Fibroblast of skin of abdomen (primary cell): ENCODE data around the gene CRACR2B.

Source experiments
- DNase-seq: peaks from one replicate; pipeline ENCODE4 v3.0.0-alpha.2; 2013

CRACR2B gene

DNA sequence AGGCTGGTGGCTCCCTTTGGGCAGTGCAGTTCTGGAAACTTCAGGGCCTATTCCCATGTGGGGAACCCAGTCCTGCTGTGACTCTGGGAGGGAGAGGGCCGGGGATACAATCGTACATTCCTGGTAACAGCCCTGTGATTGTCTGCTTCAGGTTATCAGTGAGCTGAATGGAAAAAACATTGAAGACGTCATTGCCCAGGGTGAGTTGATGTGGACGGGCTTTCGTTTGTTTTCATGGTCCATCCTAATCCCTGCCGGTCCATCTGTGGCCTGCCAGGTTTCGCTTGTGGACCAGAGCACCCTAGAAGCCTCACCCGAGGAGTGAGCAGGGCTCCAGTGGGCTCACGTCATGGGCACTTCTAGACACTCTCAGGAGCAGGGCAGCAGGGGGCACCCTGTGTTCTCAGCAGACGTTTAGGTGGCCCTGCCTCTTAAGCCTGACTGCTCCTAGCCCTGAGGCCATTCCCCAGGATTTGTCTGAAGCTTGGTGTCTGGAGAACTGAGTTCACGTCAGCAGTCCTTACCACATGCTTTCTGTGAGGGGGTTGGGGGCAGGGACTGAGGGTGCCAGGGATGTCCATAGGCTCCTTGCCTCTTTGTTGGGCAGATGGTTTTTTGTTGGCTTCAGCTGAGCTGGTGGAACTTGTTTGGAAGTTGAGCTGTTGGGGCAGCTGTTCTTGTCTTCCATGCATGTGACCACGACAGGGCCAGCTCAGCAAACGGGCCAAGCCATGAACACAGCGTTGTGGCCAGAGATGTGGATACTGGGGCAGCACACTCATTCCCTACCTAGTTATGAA, 16.1 kb upstream of the CRACR2B start:
- DNase-seq = no peak

DNA sequence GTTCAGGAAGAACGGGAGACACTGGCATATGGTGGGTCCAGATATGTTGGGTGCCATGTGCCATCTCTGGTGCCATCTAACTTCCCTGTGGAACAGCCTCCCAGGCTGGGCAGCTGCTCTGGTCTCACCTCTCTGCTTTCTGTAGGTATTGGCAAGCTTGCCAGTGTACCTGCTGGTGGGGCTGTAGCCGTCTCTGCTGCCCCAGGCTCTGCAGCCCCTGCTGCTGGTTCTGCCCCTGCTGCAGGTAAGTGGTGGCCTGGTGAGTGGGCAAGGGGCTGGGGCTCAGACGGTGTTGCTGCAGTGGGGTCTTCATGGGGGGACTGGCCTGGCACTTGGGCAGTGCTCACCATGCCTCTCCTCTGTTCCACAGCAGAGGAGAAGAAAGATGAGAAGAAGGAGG, 15.3 kb upstream of the CRACR2B start:
- DNase-seq = no peak

DNA sequence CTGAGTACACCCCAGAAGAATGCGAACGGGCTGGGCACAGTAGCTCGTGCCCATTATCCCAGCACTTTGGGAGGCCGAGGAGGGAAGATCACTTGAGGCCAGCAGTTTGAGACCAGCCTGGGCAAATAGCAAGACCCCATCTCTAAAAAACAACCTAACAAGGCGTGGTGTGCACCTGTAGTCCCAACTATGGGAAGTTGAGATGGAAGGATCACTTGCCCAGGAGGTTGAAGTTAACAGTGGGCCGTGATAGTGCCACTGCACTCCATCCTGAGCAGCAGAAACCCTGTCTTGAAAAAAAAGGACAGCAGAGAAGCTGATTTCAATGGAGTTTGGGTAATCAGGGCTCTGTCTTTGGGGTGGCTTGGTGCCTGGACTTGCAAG, 14.7 kb upstream of the CRACR2B start:
- DNase-seq = no peak

DNA sequence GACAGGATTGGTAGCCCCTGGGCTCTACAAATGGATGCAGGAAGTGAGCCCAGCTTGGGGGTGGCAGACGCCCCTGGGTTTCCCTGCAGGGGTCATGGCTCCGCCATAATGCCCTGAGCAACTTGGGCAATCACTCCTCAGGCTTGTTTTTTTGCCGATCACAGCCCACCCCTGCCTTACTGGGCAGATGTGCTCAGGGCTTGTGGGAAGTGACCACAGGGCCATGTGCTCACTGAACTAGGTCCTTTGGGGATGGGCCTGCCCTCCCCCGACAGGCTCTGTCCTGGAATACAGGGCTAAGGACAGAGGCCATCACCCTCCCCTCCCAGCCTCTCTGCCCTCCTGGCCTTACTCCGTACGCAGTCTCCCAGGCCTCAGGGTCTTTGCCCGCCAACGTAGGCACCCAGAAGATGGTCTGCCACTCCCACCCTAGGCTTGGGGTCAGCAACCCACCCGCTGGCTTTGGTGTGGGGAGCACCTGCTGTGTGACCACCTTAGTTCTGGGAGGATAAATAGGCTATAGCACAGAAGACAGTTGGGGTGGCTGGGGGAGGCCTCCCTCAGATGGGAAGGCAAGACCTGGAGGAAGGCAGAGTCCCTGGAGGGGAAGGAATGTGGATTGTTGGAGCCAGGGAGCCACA, 14.1 kb upstream of the CRACR2B start:
- no peak for DNase-seq

DNA sequence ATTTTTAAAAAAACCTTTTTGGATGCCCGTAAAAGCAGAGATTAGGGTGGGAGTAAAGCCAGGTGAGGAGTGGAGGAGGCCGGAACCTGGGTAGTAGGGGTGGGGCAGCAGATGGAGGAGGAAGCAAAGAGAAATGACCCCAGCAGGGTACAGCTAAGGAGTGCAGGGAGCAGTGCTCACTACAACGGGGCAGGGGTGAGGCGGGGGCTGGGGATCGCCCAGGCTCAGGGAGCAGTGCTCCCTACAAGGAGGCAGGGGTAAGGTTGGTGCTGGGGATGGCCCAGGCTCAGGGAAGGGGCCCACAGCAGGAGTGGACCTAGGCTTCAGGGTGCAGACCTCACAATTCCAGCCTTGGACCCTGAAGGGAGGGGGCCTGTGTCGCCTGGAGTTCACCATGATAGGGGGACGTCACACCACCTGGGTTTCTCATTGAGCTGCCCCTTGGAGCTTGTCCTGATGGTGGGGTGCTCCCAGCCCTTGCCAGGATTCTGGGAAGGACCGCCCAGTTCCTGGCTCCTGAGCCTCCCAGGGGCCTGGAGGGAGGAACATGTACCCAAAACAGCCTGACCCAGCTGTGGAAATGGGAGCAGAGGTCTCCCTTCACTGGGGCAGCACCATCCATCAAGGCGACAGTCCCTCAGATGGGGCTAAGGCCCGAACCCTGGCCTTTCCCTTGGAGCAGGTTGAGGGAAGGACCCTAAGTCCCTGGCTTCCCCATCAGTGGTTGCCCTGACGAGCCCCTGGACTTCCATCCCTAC, 11.9 kb upstream of the CRACR2B start:
- no peak for DNase-seq

DNA sequence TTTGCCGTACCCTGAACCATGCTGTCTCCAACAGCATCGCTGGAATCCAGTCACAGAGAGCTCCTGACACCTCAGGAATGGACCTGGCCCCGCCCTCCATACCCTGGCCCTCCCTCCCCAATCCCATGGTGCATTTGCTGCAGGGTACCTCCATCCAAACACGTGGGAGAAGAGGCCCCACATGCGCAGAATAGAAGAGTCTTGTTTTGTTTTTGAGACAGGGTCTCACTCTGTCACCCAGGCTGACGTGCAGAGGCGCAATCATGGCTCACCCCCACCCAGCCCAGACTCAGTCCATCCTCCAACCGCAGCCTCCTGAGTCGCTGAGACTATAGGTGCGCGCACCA, 11.3 kb upstream of the CRACR2B start:
- DNase-seq = no peak

DNA sequence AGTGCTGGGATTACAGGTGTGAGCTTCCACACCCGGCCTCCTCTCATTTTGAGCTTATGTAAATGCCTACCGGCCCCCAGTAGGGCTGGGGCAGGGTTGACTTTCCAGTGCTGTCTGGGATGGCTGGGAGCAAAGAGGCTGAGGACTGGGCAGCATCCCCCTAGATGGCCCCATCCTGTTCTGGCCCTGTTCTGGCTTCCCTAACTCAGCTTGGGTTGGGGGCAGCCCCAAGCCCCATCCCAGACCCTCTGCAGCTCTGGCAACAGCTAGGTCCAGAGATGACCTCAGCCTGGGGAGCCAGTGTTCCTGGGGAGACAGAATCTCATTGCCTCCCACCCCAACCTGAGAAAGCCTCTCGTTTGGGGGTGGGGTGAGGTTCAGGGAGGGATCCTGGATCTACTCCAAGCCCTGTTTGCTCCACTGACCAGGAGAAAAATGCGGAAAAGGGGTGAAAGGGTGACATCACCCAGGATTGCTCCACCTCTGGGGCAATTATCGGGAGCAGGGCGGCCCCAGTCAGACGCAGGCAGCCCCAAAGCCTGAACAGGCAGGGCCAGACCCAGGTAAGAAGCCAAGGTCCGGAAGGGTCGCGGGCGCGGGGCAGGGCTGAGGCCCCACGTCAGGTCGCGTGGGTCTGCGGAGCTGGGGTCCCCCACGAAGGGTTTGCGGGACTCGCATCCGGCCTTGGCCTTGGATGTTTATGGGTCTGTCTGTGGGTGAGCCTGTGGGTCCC, 9.2 kb upstream of the CRACR2B start, which contains the start of gene PNPLA2:
TSS of gene PNPLA2 (plus strand) at position 519 of the 733 bp plus-strand sequence. CDS start 805 bp downstream, outside the sequence.
- peak; percentile 52 for DNase-seq

DNA sequence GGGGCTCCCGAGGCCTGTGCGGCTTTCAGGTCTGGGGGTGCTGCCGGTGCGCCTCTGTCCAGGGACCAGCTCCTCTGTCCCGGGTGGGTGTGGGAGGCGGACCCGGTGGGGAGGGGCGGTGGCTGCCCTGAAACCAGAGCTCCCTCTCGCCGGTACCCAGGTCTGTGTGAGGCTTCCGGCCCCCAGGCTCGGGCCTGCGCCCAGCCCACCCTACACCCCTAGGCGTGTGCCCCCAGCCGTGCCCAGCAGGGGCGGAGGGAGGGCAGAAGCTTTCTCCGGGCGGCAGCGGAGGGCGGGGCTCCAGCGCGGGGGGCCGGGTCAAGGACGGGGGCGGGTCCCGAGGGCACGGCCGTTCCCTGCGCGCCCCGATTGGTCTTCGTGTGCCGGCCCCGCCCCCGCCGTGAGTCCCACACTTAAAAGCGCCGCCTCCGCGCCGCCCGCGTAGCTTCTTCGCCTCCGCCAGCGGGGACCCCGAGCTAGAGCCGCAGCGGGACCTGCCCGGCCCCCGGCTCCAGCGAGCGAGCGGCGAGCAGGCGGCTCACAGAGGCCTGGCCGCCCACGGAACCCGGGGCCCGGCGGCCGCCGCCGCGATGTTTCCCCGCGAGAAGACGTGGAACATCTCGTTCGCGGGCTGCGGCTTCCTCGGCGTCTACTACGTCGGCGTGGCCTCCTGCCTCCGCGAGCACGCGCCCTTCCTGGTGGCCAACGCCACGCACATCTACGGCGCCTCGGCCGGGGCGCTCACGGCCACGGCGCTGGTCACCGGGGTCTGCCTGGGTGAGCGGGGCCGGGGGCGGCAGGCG, 8.4 kb upstream of the CRACR2B start:
- DNase-seq = peak; percentile 88

DNA sequence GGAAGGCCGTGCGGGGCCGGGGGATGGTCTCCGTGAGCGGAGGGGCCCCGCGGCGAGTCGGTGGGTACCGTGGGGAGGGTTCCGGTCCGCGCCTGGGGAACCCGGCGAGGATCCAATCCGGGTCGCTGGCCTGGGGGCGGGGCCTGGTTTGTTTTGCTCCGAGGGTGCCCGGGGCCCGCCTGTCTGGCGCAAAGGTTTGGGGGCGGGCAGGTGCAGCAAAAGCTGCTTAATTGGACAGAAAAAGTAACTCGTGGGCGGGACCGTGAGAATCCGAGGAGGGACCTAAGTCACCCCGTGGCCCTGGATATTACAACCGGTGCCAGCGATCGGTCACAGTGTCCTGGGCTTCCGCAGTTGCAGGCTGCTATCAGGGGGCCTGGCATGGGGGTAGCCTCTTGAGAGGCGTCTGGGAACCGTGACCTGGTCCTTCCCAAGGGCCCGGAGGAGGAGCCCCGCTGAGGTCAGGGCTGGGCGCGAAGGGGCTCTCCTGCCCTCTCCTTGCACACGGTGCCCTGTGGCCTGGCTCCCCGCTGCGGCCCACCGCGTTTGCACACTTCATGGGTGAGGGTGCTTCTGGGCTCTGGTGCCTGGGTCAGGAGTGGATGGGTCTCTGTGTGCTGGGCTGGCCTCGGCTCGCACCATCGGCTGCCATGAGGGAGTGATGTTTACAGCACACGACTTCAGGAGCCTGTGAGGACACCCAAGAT, 7.6 kb upstream of the CRACR2B start:
- peak; percentile 39 for DNase-seq

DNA sequence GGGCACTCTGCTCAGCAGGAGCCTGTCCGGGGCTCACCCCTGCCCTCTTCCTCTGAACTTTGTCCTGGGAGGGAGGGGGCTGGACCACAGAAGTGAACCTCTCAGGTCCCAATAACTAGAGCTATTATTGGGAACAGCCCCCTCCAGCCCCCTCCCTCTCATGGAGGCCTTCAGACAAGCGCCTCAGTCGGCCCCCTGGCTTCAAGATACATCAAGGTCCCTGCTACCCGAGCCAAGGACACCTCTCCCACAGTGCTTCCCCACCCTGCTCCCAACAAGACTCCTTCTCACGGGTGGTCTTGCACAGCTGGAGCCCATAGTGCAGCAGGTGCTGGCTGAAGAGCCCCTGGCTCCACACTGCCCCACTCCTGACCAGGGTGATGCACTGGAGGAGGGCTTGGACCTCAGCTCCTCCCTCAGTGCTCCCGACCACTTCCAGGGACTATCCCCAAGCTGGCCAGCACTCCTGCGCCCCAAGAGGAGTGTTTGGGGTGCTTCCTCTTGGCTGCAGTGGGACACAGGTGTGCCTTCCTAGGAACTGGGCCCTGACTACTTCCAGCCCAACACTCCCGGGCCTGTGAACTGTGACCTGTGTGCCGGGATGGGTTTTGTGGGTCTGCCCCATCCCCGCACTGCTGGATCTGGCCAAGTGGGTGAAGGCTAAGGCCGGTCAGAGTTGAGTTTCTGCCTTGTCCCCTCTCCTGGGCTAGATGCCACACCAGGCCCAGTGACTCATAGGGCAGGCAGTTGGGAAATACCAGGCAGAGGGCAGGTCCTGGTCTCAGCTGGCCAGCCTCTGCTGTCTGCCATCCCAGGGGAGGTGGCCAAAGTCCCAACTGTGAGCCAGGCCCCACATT, 6.8 kb upstream of the CRACR2B start:
- no peak for DNase-seq

DNA sequence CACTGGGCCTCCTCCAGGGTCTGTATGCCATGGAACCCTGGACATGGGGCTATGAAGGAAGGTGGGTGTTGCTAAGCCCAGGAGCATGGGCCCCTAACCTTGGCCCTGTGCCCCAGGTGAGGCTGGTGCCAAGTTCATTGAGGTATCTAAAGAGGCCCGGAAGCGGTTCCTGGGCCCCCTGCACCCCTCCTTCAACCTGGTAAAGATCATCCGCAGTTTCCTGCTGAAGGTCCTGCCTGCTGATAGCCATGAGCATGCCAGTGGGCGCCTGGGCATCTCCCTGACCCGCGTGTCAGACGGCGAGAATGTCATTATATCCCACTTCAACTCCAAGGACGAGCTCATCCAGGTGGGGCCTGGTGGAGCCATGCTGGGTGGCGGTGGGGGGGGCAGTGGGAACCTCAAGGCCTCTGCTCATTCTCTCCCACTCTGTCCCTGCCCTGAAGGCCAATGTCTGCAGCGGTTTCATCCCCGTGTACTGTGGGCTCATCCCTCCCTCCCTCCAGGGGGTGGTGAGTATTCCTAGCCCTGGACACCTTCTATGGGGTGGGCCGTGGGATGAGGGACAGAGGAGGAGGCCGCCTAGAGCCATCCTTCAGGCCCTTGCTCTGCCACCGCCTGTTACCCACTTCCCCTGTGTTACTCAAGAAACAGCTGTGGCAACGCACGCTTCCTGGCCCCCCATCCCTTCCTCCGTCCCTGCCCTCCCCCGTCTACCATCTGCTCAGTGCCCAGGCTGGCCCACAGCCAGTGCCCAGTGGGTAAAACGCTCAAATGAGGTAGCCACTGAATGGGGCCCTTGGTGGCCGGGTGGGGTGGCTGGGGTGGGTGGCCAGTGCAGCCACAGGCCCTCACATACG, 6.0 kb upstream of the CRACR2B start:
- DNase-seq = no peak

DNA sequence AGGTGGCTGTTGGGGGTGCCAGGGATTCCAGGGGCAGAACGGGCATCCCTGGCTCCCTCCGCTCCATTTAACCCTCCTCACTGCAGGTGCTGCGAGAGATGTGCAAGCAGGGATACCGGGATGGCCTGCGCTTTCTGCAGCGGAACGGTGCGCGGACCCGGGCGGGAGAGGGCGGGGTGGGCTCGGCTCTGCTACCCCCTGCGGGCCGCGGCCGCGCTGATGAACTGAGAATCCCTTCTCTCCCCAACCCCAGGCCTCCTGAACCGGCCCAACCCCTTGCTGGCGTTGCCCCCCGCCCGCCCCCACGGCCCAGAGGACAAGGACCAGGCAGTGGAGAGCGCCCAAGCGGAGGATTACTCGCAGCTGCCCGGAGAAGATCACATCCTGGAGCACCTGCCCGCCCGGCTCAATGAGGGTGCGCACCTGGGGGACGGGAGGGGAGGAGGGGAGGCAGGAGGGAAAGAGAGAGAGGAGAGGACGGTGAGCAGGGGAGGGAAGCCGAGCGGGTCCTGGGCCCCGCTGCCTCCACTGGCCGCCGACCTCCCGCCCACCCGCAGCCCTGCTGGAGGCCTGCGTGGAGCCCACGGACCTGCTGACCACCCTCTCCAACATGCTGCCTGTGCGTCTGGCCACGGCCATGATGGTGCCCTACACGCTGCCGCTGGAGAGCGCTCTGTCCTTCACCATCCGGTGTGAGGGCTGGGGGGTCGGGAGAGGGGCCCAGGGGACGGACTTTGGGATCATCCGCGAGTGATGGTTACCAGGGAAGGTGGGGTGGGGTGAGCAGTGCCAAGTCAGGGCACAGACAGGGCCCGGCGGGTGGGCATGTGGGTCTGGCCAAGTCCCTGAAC, 4.1 kb upstream of the CRACR2B start:
- no peak for DNase-seq

DNA sequence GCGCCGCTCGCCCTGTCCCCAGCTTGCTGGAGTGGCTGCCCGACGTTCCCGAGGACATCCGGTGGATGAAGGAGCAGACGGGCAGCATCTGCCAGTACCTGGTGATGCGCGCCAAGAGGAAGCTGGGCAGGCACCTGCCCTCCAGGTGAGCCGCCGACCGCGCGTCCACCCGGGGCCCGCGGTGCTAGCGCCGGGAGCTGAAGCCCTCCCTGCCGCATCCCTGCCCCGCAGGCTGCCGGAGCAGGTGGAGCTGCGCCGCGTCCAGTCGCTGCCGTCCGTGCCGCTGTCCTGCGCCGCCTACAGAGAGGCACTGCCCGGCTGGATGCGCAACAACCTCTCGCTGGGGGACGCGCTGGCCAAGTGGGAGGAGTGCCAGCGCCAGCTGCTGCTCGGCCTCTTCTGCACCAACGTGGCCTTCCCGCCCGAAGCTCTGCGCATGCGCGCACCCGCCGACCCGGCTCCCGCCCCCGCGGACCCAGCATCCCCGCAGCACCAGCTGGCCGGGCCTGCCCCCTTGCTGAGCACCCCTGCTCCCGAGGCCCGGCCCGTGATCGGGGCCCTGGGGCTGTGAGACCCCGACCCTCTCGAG, 3.3 kb upstream of the CRACR2B start:
- no peak for DNase-seq

DNA sequence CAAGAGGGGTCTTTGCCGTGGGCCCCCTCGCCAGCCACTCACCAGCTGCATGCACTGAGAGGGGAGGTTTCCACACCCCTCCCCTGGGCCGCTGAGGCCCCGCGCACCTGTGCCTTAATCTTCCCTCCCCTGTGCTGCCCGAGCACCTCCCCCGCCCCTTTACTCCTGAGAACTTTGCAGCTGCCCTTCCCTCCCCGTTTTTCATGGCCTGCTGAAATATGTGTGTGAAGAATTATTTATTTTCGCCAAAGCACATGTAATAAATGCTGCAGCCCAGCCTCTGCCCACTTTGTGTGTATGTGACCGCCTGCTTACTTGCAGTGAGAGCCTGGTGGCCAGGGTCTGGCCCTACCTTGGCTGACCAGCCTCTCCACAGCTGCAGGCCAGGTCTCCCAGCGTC, 2.8 kb upstream of the CRACR2B start:
- no peak for DNase-seq

DNA sequence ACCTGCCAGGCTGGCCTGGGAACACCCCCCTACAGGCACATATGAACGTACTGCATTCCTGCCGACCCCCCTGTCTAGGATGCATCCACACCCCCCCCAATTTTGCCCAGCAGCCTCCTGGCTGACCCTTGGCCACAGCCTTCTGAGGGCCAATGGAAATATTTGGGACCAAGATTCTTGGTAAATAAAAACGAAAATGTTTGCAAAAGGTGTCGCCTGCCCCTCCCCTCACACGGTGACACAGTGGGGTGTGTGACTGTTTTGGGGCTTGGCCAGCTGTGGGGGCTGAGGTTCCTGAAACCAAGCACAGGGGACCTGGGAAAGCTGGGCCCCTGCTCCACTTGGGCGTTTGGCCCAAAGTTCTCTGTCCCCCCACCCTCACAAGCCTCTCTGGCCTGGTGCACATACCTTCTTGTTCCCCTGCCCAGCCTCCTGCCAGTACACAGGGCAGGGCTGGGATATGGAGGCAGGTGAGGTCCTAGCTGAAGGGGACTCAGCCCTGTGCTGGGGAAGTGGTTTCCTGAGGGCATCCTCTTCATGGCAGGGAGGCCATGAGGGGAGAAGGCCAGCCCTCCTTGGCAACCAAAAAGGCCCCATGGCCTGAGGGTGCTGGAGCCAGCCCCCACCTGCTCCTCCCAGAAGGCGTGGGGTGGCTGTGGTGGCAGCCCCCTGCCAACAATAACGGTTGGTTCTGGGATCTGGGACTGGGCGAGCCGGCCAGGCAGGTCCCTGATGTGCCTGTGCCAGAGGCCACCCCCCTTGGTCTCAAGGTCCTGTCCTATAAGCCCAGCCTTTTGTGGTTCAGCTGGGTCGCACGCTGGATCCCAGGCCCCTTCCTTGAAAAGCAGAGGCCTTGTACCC, 2.1 kb upstream of the CRACR2B start:
- DNase-seq = no peak

DNA sequence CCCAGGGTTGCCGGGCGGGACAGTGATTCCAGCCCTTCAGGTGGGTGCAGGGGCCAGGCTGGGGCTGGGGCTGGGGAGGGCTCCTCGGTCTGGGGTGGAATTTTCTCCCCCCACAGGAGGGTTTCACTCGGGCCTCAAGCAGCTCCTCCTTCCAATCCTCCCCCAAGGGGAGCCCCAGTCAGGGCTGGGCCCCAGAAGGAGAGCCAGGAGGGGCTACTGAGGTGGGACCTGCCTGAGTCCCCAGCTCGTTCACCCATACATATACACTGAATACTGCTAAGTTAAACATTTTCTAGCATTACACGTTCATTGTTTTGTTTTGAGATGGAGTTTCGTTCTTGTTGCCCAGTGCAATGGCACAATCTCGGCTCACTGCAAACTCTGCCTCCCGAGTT, 1.5 kb upstream of the CRACR2B start:
- DNase-seq = no peak

DNA sequence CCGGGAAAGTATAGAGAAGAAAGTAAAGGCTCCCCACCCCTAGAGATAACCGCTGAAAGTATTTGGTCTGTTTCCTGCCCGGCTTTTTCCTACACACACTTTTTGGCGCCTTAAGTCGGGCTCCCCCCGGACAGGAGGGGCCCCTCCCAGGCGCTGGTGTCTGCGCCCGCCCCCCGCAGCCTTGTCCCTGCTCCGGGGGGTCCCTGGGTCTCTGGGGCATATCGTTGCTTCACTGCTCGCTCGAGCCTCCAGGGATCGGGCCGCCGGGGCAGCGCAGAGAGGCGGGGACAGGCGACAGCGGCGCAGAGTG, 928 bp upstream of the CRACR2B start:
- no peak for DNase-seq
